VCaP (cell line): ENCODE data around the gene CACHD1.

Experiments used
- H3K27ac ChIP-seq: fragments of 450-650 bp; 2 replicates; pipeline ENCODE4 v1.5.1; 2017
- TF ChIP-seq, protein P1 (sequence below): fragments of 450-650 bp; conservative IDR thresholded peaks from 2 replicates; pipeline ENCODE4 v1.5.1; 2017; ENCODE audit warnings: mild to moderate bottlenecking, moderate library complexity

The CACHD1 gene

DNA sequence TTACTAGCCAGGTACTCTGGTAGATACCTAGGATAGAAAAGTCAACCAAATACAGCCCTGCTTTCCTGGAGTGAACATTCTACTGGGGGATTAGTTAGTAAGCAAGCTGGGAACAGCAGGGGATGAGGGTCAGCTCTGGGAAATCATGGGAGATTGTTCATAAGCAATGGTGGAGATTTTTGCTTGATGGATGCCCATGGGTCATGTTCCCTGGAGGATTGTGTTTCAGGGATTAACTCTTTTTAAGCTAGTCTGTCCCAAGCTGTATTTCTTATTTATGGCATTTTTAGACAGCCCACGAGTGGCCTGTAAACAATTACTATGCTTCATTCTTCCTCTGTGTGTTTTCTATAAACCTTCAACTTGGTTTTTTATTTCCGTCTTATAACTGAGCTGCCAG is 18.9 kb downstream of the CACHD1 start:
- TF ChIP-seq, protein P1, sequence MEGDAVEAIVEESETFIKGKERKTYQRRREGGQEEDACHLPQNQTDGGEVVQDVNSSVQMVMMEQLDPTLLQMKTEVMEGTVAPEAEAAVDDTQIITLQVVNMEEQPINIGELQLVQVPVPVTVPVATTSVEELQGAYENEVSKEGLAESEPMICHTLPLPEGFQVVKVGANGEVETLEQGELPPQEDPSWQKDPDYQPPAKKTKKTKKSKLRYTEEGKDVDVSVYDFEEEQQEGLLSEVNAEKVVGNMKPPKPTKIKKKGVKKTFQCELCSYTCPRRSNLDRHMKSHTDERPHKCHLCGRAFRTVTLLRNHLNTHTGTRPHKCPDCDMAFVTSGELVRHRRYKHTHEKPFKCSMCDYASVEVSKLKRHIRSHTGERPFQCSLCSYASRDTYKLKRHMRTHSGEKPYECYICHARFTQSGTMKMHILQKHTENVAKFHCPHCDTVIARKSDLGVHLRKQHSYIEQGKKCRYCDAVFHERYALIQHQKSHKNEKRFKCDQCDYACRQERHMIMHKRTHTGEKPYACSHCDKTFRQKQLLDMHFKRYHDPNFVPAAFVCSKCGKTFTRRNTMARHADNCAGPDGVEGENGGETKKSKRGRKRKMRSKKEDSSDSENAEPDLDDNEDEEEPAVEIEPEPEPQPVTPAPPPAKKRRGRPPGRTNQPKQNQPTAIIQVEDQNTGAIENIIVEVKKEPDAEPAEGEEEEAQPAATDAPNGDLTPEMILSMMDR, result no peak
- H3K27ac ChIP-seq, result no peak overlapping the region

DNA sequence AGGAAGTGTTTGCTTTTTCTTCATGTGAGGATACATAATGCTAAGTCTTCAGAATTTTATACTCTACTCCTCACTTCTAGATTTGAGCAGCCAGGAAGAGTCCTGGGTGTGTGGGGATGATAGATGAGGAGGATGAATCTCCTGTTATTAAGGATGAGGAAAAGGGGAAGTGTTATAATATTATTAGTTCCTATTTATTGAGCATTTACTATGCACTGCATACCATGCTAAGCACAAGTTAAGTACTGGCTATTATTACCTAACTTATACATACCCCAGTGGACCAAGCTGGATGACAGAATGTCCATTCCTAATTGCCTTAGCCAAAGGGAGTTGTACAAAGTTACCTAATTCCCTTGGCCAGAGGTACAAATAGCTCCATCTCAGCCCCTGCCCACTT is 19.8 kb downstream of the CACHD1 start:
- TF ChIP-seq, protein P1, result no peak
- no peak overlapping the region for H3K27ac ChIP-seq

DNA sequence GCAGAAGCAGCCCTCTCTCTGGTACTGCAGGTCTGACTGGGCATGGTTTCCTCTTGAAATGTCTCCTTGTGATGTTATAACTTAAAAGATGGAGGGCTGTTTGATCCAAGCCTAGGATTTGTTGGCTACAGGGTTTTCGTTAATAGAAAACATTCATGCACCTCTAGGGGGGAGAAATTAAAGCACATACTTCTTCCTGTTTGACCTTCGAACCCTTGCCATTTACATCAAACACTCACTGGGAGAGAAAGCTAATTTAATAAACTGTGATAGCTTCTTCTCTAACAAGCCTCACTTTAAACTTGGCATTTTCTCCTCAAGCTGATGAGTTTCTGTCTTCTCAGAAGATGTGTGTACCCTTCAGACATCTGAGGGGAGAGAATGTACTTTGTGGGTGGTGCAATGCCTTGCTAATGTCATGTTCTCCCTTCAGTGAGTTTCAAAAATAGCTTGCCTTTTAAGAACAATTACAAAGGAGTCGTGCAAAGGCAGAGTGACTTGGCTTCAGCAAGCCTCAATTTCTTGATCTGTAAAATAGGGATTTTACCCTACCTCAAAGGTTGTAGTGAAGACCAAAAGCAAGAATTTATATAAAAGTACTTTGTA is 20.4 kb downstream of the CACHD1 start:
- H3K27ac ChIP-seq, result no peak overlapping the region
- TF ChIP-seq, protein P1, result no peak

DNA sequence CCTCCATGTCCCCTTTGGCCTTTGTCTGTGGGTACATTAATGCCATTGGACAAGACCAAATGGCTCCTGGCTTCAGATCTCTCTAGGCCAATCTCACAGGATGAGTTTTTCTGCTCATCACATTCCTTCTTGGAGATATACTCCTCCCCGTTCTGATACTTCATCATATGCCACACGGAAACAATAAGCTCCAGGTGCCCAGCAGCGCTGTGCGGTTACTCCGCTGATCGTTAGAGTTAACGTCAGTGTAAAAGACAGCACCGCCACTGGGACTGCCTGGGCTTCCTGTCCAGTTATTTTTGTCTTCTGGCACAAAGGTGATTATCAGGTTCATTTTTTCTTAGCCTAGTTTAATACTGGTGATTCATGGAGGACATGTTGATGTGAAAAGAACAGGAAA is 22.5 kb downstream of the CACHD1 start:
- no peak overlapping the region for H3K27ac ChIP-seq
- TF ChIP-seq, protein P1, result no peak

DNA sequence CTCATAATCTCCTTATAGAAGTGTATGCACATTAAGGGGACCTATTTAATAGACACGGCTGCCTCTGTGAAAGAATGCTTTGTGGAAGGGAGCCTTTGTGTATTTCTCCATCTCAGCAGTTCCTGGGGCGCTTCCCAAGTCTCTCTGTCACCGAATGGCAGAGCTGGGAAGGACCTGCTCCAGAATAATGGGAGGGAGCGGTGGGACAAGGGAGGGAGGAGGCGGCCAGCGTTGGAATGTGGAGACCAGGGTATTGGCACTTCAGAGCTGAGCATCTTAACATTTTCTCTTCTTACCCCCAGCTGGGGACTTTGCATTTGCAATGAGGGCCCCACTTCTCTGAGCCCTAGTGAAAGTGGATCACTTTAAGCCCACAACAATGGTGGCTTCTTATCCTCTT is 23.9 kb downstream of the CACHD1 start:
- no peak overlapping the region for H3K27ac ChIP-seq
- TF ChIP-seq, protein P1, result no peak

DNA sequence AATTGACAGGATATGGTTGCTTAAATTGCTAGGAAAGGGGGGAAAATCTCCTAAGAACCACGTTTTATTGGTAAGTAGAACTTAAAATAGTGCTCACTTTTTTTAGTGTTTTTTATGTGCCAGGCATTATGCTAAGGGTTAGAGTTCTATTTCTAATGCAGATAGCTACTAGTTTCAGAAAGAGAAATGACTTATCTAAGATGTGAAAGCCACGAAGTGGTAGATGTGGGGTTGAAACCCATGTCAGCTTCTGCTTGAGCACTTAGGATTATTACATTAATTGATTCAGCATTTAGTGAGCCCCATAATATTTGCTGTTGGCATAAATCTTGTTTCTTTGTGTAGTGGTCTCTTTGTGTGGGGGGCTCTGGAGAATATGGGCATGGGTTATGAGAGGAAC is 24.7 kb downstream of the CACHD1 start:
- TF ChIP-seq, protein P1, result no peak
- H3K27ac ChIP-seq, result no peak overlapping the region

DNA sequence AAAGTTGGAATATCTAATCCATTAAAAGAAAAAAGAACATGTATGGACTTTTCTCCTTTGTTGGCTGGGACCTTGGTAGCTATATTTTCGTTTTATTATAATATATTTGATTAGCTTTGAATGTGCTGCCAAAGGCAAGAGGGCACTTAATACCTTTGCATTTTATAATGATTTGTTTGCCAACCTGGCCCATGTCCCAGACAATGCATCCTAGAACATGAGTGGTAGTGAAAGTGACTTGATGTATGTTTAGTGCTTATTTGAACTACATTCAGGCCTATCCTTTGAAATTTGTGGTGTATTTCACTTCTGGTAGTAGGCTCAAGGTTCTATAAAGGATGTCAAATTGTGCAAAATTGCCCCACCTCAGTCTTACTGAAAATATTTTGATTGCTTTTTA is 25.9 kb downstream of the CACHD1 start:
- TF ChIP-seq, protein P1, result no peak
- no peak overlapping the region for H3K27ac ChIP-seq
